KMS-11 (cell line): Measurements from ENCODE around the gene CZIB.

Source experiments
- H2AFZ ChIP-seq: fragments of 200-600 bp; sonication (generic); 2 replicates; pipeline ENCODE4 v1.6.1; 2016; ENCODE audit warnings: antibody characterized with exemption, mixed run types, low read depth
- H3K27ac ChIP-seq: fragments of 200-600 bp; sonication (generic); 2 replicates; pipeline ENCODE4 v1.6.1; 2016; ENCODE audit warnings: mild to moderate bottlenecking, mixed run types
- H3K27me3 ChIP-seq: fragments of 200-600 bp; sonication (generic); 2 replicates; pipeline ENCODE4 v1.6.1; 2017; ENCODE audit warnings: mild to moderate bottlenecking, low read depth, mixed run types, moderate library complexity; ENCODE audit not compliant: insufficient read depth
- H3K36me3 ChIP-seq: fragments of 200-600 bp; sonication (generic); 2 replicates; pipeline ENCODE4 v1.6.1; 2017; ENCODE audit warnings: mild to moderate bottlenecking, mixed run types; ENCODE audit not compliant: insufficient read depth
- H3K4me1 ChIP-seq: fragments of 200-600 bp; sonication (generic); 2 replicates; pipeline ENCODE4 v1.6.1; 2016; ENCODE audit warnings: mild to moderate bottlenecking, low read depth, mixed run types; ENCODE audit not compliant: poor library complexity, severe bottlenecking
- H3K4me2 ChIP-seq: fragments of 200-600 bp; sonication (generic); 2 replicates; pipeline ENCODE4 v1.7.0; 2016; ENCODE audit warnings: mild to moderate bottlenecking, mixed run types
- H3K4me3 ChIP-seq: fragments of 200-600 bp; sonication (generic); IDR thresholded peaks from 2 replicates; pipeline ENCODE4 v1.6.1; 2017; ENCODE audit warnings: low read depth, low read length, mixed read lengths; ENCODE audit not compliant: insufficient read depth
- H3K79me2 ChIP-seq: fragments of 200-600 bp; sonication (generic); 2 replicates; pipeline ENCODE4 v1.6.1; 2016; ENCODE audit warnings: low read depth, mixed run types; ENCODE audit not compliant: insufficient read depth
- H3K9ac ChIP-seq: fragments of 200-600 bp; sonication (generic); 2 replicates; pipeline ENCODE4 v1.6.1; 2016; ENCODE audit warnings: mild to moderate bottlenecking, mixed run types
- H4K20me1 ChIP-seq: fragments of 200-600 bp; sonication (generic); 2 replicates; pipeline ENCODE4 v1.6.1; 2016; ENCODE audit warnings: mild to moderate bottlenecking, mixed run types; ENCODE audit not compliant: insufficient read depth
- CTCF ChIP-seq: fragments of 200-600 bp; sonication (generic); conservative IDR thresholded peaks from 2 replicates; pipeline ENCODE4 v1.6.1; 2017; ENCODE audit warnings: low read depth, mild to moderate bottlenecking, antibody characterized with exemption, low read length, moderate library complexity, mixed read lengths

The CZIB gene

DNA sequence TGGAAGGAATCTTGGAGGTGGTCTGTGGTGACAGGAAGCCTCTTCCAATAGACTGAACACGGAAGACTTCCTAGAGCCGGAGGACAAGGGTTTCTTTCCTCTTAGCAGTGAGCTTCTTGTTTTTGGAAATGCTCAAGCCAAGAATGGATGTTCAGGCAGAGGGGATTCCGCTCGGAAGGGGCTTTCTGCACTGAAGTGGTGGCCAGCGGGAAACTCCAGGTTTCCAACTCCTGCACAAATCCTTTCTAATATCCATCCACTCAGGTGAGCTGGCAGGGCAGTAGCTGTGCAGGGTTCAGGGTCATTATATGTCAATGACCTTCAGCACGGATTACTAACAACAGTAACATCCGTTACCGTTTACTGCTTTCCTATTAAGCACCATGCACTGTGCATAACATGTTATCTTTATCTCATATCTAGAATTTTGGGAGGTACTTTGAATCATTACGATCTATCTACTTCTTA lies 24.4 kb downstream of the CZIB start:
- TF ChIP-seq CTCF = no peak

GRCh38 chr1:53195246-53196016 lies 25.0 kb downstream of the CZIB start:
- no peak for TF ChIP-seq CTCF
- Histone ChIP-seq H4K20me1 (no peaks in the 10 kb centered on the region), H3K4me3 (no peak overlapping the region), H3K79me2 (peaks cover 14% of the 10 kb centered on the region; the same call in 1 of the 2 replicates), H3K36me3 (no peaks in the 10 kb centered on the region), H3K27me3 (no peaks in the 10 kb centered on the region), H2AFZ (peak overlapping the region; percentile 99; the same call in 1 of the 2 replicates), H3K27ac (no peak overlapping the region), H3K4me2 (no peak overlapping the region; the same call in 1 of the 2 replicates), H3K4me1 (peaks cover 14% of the 10 kb centered on the region), H3K9ac (no peak overlapping the region)

More for the DNA sequence above, 24.4 kb downstream of the CZIB start:
- Histone ChIP-seq H3K4me3 (no peak overlapping the region), H3K4me1 (peaks cover 14% of the 10 kb centered on the region), H2AFZ (peak overlapping the region; percentile 99), H3K79me2 (peaks cover 14% of the 10 kb centered on the region; the same call in 1 of the 2 replicates), H4K20me1 (no peaks in the 10 kb centered on the region), H3K36me3 (no peaks in the 10 kb centered on the region), H3K9ac (peak overlapping the region; percentile 88), H3K27me3 (no peaks in the 10 kb centered on the region), H3K4me2 (peak overlapping the region; percentile 92), H3K27ac (no peak overlapping the region)

GRCh38 chr1:53190210-53190611 lies 30.2 kb downstream of the CZIB start:
- no peak overlapping the region for H2AFZ ChIP-seq

GRCh38 chr1:53189061-53189460 lies 31.4 kb downstream of the CZIB start:
- Histone ChIP-seq H3K4me2 (no peak overlapping the region), H3K9ac (no peak overlapping the region), H3K79me2 (no peaks in the 10 kb centered on the region), H2AFZ (no peak overlapping the region), H3K27ac (no peak overlapping the region), H4K20me1 (no peaks in the 10 kb centered on the region), H3K36me3 (no peaks in the 10 kb centered on the region), H3K4me1 (no peaks in the 10 kb centered on the region), H3K4me3 (no peak overlapping the region), H3K27me3 (no peaks in the 10 kb centered on the region)
- no peak for TF ChIP-seq CTCF

More at GRCh38 chr1:53190210-53190611, 30.2 kb downstream of the CZIB start:
- TF ChIP-seq CTCF = no peak
- Histone ChIP-seq H4K20me1 (no peaks in the 10 kb centered on the region), H3K36me3 (no peaks in the 10 kb centered on the region), H3K4me1 (no peaks in the 10 kb centered on the region), H3K27me3 (no peaks in the 10 kb centered on the region), H3K27ac (no peak overlapping the region), H3K9ac (no peak overlapping the region), H3K79me2 (no peaks in the 10 kb centered on the region), H3K4me3 (no peak overlapping the region), H3K4me2 (no peak overlapping the region)
